ENCODE measurements around the gene VANGL1. TPM values are rescaled to one million over a fixed set of nuclear protein-coding genes. Genes with fewer than 3 reads are reported as not detected.

VANGL1 gene
- total and polyA plus RNA-seq, 3 donors from 2014 or later: 8.2 to 16.6 (median 8.6) TPM

DNA sequence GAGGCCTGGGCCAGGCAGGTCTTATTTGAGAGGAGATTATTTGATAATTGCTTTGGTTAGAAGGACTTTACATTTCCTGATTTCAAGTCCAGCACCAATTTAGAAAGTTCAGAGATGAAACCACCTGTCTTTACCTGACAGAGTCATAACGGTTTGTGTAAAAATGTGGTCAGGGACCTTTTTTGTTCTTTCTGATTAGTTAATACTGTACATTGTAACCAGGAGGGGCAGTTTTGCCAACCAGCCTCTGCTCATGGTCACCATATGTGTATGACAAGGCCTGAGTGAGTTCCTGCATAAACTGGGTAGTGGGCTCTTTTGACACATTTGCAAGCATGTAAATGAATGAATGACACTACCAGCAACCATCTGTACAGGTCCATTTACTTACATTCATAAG, 55.8 kb downstream of the VANGL1 start:
- DNase-seq: no peak
- no peaks in the 10 kb centered on the region for H3K9me3 ChIP-seq
- no peaks in the 10 kb centered on the region for H3K27me3 ChIP-seq
- no peaks in the 10 kb centered on the region for H3K4me1 ChIP-seq
- H3K27ac ChIP-seq: no peak overlapping the region
- intact Hi-C loops (cut with DNase I; ENCODE audit: low total_unique reads): no loop called here
- WGBS, 2 donors: 78 to 92% methylated on average over 1 of the region's 1 CpG
- TF ChIP-seq POLR2A (IDR thresholded peaks at IDR 0.05) (no peak), CTCF (IDR thresholded peaks at IDR 0.05) (no peak)
- no peaks in the 10 kb centered on the region for H3K36me3 ChIP-seq (ENCODE audit: low read depth, missing control alignments)
- H3K4me3 ChIP-seq: no peak overlapping the region

GRCh38 chr1:115701090-115701489, 59.3 kb downstream of the VANGL1 start:
- Histone ChIP-seq H3K27me3 (no peaks in the 10 kb centered on the region), H3K9me3 (no peaks in the 10 kb centered on the region), H3K36me3 (ENCODE audit: low read depth, missing control alignments) (no peaks in the 10 kb centered on the region), H3K4me3 (no peak overlapping the region), H3K4me1 (no peaks in the 10 kb centered on the region), H3K27ac (no peak overlapping the region)
- TF ChIP-seq CTCF (IDR thresholded peaks at IDR 0.05) (no peak), POLR2A (IDR thresholded peaks at IDR 0.05) (no peak)
- intact Hi-C loops (cut with DNase I; ENCODE audit: low total_unique reads): no loop called here
- 77 to 88% methylated on average over 3 of the region's 3 CpGs for WGBS, 2 donors
- no peak for DNase-seq

DNA sequence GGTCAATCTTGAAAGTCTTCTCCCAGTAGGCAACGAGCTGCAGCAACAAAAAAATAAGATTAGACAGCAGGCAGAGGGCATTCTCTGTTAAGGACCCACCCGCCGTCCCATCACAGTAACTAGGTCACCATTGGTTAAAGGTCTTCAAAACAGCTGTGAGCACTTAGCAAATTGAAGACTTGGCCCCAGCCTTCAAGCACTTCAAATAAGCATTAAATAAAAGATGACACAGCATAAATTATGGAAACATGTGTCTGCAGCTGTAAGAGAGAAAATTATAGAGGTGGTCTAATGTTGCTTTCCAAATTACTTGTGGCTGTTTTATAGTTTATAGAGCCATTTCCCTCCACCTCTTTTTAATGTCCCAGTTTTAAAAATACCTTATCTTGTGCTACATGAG, 61.2 kb downstream of the VANGL1 start:
- Histone ChIP-seq H3K4me3 (no peak overlapping the region), H3K27me3 (no peaks in the 10 kb centered on the region), H3K36me3 (ENCODE audit: low read depth, missing control alignments) (no peaks in the 10 kb centered on the region), H3K4me1 (no peaks in the 10 kb centered on the region), H3K27ac (no peak overlapping the region), H3K9me3 (no peaks in the 10 kb centered on the region)
- 48 to 75% methylated on average over 3 of the region's 3 CpGs for WGBS, 2 donors
- intact Hi-C loops (cut with DNase I; ENCODE audit: low total_unique reads): no loop called here
- TF ChIP-seq POLR2A (IDR thresholded peaks at IDR 0.05): no peak
- no peak for TF ChIP-seq CTCF (IDR thresholded peaks at IDR 0.05)
- no peak for DNase-seq

DNA sequence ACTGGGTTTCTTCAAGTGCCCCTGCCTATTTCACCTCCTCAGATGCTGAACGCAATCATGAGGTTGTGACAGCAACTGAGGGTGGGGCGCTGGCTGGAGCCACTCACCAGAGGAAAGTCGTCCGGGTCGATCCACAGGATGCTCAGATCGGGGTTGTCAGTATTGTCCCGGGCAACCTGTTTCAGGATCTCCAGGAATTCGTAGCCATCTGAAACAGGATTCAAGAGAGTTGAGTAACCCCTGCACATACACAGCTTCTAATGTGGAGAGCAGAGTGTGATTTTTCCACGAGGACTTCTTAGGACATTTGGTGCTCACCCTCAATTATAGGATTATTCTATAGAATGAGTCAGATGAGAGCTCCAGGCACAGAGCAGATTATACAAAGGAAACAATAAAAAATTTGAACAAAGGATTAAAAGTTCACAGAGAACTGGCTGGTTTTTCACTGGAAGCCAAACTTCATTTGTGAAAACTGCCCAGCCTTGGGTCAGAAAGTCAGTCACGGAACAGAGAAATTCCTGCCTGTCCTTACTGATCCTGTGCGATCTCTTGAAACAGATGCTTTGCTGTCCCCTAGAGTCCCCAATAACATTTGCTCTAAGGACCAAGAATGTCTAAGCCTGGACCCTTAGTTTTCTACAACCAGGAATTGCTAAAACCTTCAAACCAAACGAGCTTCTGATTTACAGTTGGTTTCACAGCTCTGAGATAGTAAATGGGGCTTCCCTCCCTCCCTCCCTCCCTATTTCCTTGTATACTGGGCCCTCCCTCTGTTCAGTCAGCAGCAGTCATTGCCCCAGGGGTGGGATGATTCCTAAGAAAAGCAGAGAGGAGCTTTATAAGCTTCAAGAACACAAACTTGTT, 63.5 kb downstream of the VANGL1 start:
- 76 to 85% methylated on average over 11 to 12 of the region's 12 CpGs for WGBS, 2 donors
- intact Hi-C loops (cut with DNase I; ENCODE audit: low total_unique reads): no loop called here
- Histone ChIP-seq H3K4me3 (no peak overlapping the region), H3K27me3 (no peaks in the 10 kb centered on the region), H3K27ac (no peak overlapping the region), H3K36me3 (ENCODE audit: low read depth, missing control alignments) (no peaks in the 10 kb centered on the region), H3K4me1 (no peaks in the 10 kb centered on the region), H3K9me3 (no peaks in the 10 kb centered on the region)
- no peak for TF ChIP-seq CTCF (IDR thresholded peaks at IDR 0.05)
- TF ChIP-seq POLR2A (IDR thresholded peaks at IDR 0.05): no peak
- no peak for DNase-seq

- DNase-seq: no peak
- WGBS, 2 donors: 82 to 87% methylated on average over 9 of the region's 9 CpGs
- Histone ChIP-seq H3K36me3 (ENCODE audit: low read depth, missing control alignments) (no peaks in the 10 kb centered on the region), H3K27ac (no peak overlapping the region), H3K4me1 (no peaks in the 10 kb centered on the region), H3K9me3 (no peaks in the 10 kb centered on the region), H3K27me3 (no peaks in the 10 kb centered on the region), H3K4me3 (no peak overlapping the region)
- intact Hi-C loops (cut with DNase I; ENCODE audit: low total_unique reads): no loop called here
- TF ChIP-seq CTCF (IDR thresholded peaks at IDR 0.05) (no peak), POLR2A (IDR thresholded peaks at IDR 0.05) (no peak)
These were observed 64.2 kb downstream of the VANGL1 start for GRCh38 chr1:115705963-115706362.
